OCI-LY1 (cell line): ENCODE measurements around the gene KCNK4.

ENCODE experiments used
- EZH2 ChIP-seq: fragments of 200-600 bp; sonication (generic), shearing (Covaris generic); IDR thresholded peaks from 2 replicates; pipeline ENCODE4 v1.8.0; 2017; ENCODE audit warnings: borderline replicate concordance, mixed run types, mild to moderate bottlenecking, antibody characterized with exemption, low read length, moderate library complexity, mixed read lengths
- TF ChIP-seq, protein P1 (sequence below): fragments of 200-600 bp; sonication (generic), shearing (Covaris generic); IDR thresholded peaks from 2 replicates; pipeline ENCODE4 v1.5.1; 2017; ENCODE audit warnings: mild to moderate bottlenecking, antibody characterized with exemption, low read length, moderate library complexity, mixed read lengths

DNA sequence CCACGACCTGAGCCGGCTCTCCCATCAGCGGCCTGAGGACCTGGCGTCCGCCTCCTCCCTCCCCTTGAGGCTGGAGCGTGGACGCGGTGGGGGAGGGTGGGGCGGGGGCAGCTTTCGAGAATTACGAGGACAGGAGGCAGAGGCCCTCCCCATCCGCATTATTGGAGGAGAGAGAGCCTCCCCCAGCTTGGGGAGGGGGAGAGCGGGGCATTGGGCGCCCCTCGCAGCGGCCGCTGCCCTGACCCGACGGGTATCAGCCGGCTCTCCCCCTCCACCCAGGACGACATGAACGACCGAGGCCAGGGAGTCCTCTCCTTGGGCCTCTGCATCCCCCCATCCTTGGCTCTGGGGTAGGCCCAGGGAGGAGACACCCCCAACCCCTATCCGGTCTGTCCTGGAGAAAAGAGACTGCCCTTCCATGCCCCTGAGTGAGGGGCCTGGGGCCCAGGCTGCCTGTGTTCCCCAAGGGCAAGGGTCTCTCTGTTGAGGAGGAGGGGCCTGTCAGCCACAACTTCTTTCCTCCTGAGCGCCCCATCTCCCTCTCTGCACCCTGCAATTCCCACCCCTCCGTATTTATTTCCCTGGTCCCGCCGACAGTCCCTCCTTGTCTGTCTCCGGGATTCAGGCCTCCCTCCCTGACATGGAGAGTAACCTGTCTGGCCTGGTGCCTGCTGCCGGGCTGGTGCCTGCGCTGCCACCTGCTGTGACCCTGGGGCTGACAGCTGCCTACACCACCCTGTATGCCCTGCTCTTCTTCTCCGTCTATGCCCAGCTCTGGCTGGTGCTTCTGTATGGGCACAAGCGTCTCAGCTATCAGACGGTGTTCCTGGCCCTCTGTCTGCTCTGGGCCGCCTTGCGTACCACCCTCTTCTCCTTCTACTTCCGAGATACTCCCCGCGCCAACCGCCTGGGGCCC is 5.0 kb upstream of the KCNK4 start:
- TF ChIP-seq, protein P1, sequence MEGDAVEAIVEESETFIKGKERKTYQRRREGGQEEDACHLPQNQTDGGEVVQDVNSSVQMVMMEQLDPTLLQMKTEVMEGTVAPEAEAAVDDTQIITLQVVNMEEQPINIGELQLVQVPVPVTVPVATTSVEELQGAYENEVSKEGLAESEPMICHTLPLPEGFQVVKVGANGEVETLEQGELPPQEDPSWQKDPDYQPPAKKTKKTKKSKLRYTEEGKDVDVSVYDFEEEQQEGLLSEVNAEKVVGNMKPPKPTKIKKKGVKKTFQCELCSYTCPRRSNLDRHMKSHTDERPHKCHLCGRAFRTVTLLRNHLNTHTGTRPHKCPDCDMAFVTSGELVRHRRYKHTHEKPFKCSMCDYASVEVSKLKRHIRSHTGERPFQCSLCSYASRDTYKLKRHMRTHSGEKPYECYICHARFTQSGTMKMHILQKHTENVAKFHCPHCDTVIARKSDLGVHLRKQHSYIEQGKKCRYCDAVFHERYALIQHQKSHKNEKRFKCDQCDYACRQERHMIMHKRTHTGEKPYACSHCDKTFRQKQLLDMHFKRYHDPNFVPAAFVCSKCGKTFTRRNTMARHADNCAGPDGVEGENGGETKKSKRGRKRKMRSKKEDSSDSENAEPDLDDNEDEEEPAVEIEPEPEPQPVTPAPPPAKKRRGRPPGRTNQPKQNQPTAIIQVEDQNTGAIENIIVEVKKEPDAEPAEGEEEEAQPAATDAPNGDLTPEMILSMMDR, result peak; percentile 23; the same call in 1 of the 2 replicates
- TF ChIP-seq EZH2, result no peak
